ENCODE data around the gene FCHO2. TPM values are rescaled to one million over a fixed set of nuclear protein-coding genes. Genes with fewer than 3 reads are reported as not detected.
A peak's percentile ranks its signal among the peaks of the same experiment; 100 is the strongest.

FCHO2 gene
- total RNA-seq, 1 donor from 2014 or later: 13.3 TPM

DNA sequence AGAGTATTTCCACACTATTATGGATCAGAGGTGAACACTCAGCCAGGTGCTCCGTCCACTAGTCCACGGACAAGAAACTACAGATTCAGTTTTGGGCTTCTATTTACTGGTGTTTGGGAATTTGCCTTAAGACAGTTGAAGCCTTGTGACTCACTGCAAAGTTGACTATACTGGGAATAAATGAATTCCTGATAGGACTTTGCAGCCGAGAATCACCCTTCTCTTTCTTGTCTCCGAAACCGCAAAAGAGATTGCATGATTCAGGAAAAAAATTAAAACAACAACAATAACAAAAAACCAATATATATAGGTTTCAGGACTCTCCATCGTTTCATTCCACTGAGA, 165.2 kb downstream of the FCHO2 start:
- peaks cover 12% of the 10 kb centered on the region for H3K27me3 Mint-ChIP-seq (ENCODE audit: unreplicated experiment)
- DNase-seq: no peak
- peaks cover 3% of the 10 kb centered on the region for H3K9me3 Mint-ChIP-seq (ENCODE audit: unreplicated experiment)
- TF ChIP-seq, protein P1, sequence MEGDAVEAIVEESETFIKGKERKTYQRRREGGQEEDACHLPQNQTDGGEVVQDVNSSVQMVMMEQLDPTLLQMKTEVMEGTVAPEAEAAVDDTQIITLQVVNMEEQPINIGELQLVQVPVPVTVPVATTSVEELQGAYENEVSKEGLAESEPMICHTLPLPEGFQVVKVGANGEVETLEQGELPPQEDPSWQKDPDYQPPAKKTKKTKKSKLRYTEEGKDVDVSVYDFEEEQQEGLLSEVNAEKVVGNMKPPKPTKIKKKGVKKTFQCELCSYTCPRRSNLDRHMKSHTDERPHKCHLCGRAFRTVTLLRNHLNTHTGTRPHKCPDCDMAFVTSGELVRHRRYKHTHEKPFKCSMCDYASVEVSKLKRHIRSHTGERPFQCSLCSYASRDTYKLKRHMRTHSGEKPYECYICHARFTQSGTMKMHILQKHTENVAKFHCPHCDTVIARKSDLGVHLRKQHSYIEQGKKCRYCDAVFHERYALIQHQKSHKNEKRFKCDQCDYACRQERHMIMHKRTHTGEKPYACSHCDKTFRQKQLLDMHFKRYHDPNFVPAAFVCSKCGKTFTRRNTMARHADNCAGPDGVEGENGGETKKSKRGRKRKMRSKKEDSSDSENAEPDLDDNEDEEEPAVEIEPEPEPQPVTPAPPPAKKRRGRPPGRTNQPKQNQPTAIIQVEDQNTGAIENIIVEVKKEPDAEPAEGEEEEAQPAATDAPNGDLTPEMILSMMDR (IDR thresholded peaks at IDR 0.05; ENCODE audit: partially characterized antibody, unreplicated experiment): no peak
- peak overlapping the region; percentile 80 for H3K4me3 Mint-ChIP-seq (ENCODE audit: unreplicated experiment)
- peak overlapping the region; percentile 2 for H3K27ac Mint-ChIP-seq (ENCODE audit: unreplicated experiment)
- peaks cover 10% of the 10 kb centered on the region for H3K4me1 Mint-ChIP-seq (ENCODE audit: low read depth, unreplicated experiment)
- H3K36me3 Mint-ChIP-seq (ENCODE audit: unreplicated experiment): peaks cover 18% of the 10 kb centered on the region

DNA sequence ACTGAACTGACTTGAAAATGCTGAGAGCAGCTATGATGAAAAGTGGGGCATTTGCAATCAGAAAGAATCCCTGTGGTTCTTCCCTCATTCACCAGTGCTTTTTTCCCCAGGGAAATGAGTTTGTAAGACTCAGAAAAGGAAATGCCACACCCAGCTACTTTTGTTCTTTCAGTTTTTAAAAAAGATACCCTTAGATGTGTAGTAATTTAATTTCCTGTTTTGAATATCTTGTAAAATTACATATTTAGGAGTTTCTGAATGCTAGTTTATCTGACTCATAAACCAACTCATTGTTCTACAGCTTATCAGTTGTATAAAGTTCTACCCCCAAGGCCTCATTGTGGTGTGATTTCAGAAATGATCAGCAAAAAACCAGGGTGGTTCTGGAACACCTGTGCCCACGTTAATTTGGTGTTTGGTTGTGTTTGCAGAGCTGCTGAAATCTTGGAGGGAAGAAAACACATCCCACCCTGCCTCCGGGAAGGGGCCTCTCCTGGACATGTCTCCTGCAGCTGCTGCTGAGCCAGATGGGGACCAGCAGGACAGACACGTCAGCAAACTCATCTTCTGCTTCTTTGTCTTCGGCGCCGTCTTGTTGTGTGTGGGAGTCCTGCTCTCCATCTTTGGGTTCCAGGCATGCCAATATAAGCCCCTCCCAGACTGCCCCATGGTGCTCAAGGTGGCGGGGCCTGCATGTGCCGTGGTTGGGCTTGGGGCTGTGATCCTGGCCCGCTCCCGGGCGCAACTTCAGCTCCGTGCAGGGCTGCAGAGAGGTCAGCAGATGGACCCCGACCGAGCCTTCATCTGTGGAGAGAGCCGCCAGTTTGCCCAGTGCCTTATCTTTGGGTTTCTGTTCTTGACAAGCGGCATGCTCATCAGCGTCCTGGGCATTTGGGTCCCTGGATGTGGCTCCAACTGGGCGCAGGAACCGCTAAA, 167.3 kb downstream of the FCHO2 start:
- TF ChIP-seq, protein P1 (IDR thresholded peaks at IDR 0.05; ENCODE audit: partially characterized antibody, unreplicated experiment): no peak
- Mint-ChIP-seq H3K9me3 (ENCODE audit: unreplicated experiment) (peaks cover 3% of the 10 kb centered on the region), H3K27ac (ENCODE audit: unreplicated experiment) (no peak overlapping the region), H3K27me3 (ENCODE audit: unreplicated experiment) (peaks cover 8% of the 10 kb centered on the region), H3K36me3 (ENCODE audit: unreplicated experiment) (peaks cover 8% of the 10 kb centered on the region), H3K4me3 (ENCODE audit: unreplicated experiment) (no peak overlapping the region), H3K4me1 (ENCODE audit: low read depth, unreplicated experiment) (peaks cover 10% of the 10 kb centered on the region)
- DNase-seq: peak; percentile 32

DNA sequence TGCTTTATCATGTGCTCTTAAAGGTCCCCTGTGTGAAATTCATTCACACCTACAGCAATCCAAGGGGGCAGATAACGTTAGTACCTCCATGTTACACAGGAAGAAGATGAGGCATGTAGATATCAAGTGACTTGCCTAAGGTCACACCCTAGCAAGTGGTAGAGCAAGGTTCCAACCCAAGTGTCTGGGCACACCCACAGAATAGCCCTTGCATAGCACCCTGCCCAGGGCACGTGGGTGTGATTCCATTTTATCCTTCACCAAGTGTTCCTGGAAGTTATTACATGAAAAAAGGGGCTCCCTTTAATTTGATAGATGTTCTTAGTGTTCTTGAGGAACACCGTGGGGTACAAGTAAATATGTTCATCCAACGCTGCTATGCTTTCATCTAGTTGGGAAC, 169.4 kb downstream of the FCHO2 start:
- TF ChIP-seq, protein P1 (IDR thresholded peaks at IDR 0.05; ENCODE audit: partially characterized antibody, unreplicated experiment): no peak
- no peak for DNase-seq
- Mint-ChIP-seq H3K4me1 (ENCODE audit: low read depth, unreplicated experiment) (peaks cover 10% of the 10 kb centered on the region), H3K27me3 (ENCODE audit: unreplicated experiment) (peaks cover 6% of the 10 kb centered on the region), H3K4me3 (ENCODE audit: unreplicated experiment) (no peak overlapping the region), H3K9me3 (ENCODE audit: unreplicated experiment) (peaks cover 2% of the 10 kb centered on the region), H3K27ac (ENCODE audit: unreplicated experiment) (no peak overlapping the region), H3K36me3 (ENCODE audit: unreplicated experiment) (peaks cover 8% of the 10 kb centered on the region)

DNA sequence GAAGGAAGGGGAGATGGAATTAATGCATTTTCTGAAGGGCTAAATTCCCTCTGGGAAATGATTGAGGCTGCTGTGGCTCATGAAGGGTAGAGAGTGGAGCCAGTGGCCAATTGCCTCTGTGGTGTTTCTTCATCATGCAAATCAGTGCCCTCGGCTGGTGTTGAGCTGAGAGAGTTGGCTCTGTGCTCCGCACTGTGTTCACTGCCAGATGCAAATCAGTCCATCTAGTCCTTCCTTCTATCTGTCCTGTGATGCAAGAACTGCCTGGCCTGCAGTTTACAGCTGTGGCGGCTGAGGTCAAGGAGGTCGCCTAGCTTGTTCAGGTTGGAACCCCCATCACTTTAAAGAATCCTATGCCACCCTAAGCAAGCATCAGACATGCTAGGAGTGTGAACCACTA, 170.5 kb downstream of the FCHO2 start:
- no peak for DNase-seq
- Mint-ChIP-seq H3K4me3 (ENCODE audit: unreplicated experiment) (no peak overlapping the region), H3K4me1 (ENCODE audit: low read depth, unreplicated experiment) (peaks cover 7% of the 10 kb centered on the region), H3K36me3 (ENCODE audit: unreplicated experiment) (peaks cover 8% of the 10 kb centered on the region), H3K27ac (ENCODE audit: unreplicated experiment) (no peak overlapping the region), H3K9me3 (ENCODE audit: unreplicated experiment) (peaks cover 2% of the 10 kb centered on the region), H3K27me3 (ENCODE audit: unreplicated experiment) (peaks cover 2% of the 10 kb centered on the region)
- TF ChIP-seq, protein P1 (IDR thresholded peaks at IDR 0.05; ENCODE audit: partially characterized antibody, unreplicated experiment): no peak

DNA sequence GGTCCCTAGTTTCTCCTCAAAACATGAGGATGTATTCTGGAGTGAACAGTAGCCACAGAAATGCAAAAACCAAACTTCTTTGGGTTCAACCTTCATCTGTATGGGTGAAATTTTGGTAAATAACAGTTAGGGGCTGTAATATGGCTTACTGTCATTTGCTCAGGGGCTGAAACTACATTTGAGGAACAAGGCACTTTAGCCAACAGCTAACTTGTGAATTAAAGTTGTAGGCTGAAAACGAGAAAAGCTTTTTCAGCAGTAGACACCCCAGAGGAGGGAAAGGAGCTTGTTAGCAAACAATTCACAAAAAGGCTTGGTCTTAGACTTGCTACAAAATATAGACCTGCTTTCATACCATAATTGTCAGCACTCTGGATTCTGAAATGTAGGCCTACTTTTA, 171.1 kb downstream of the FCHO2 start:
- no peak for DNase-seq
- H3K4me1 Mint-ChIP-seq (ENCODE audit: low read depth, unreplicated experiment): peaks cover 6% of the 10 kb centered on the region
- H3K36me3 Mint-ChIP-seq (ENCODE audit: unreplicated experiment): peaks cover 8% of the 10 kb centered on the region
- no peak overlapping the region for H3K4me3 Mint-ChIP-seq (ENCODE audit: unreplicated experiment)
- H3K27me3 Mint-ChIP-seq (ENCODE audit: unreplicated experiment): no peaks in the 10 kb centered on the region
- H3K27ac Mint-ChIP-seq (ENCODE audit: unreplicated experiment): no peak overlapping the region
- H3K9me3 Mint-ChIP-seq (ENCODE audit: unreplicated experiment): peaks cover 2% of the 10 kb centered on the region
- TF ChIP-seq, protein P1 (IDR thresholded peaks at IDR 0.05; ENCODE audit: partially characterized antibody, unreplicated experiment): no peak

All from glutamatergic neuron (in vitro differentiated cells).